ENCODE measurements around the gene ERMN.
"Not testable (repeated sequence)": the region's sequence is repeated elsewhere in the genome, so short reads cannot be mapped to it uniquely, and the experiment has no call there.

The ERMN gene

DNA sequence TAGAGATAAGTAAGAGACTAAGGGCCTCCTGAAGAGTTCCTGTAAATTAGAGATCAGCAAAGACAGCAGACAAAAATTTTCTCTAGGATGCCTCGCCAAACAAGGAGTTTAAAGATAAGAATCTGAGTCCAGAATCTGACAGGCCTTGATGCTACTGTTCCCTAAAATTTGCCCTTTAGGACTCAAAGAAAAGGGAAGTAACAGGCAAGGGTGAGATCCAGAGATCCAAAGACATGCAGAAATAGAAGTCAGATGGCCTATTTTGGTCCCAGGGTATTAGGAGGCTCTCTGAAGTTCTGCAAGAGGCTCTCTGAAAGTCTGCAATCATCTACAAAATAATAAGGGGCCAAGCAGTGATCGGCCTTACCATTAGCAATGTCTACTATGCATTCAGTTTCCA is 35.1 kb downstream of the ERMN start:
- DNase-seq: no peak

DNA sequence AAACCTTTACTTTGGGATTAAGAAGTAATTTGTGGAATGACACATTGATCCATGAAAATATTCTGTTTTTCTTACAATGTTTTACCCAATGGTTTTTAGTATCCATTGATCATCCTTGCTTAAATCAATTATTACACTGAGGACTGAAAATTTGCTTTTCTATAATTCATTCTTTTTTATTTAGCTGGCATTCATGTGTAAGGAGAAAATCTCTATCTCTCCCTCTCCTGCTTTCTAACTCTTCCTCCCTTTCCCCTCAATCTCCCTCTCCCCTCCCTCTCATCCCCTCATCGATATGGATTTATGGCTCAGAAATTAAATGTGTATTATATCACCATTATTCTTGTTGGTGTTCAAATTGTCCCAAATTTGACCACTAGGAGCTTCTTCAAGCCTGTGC is 38.5 kb downstream of the ERMN start:
- DNase-seq: no peak

DNA sequence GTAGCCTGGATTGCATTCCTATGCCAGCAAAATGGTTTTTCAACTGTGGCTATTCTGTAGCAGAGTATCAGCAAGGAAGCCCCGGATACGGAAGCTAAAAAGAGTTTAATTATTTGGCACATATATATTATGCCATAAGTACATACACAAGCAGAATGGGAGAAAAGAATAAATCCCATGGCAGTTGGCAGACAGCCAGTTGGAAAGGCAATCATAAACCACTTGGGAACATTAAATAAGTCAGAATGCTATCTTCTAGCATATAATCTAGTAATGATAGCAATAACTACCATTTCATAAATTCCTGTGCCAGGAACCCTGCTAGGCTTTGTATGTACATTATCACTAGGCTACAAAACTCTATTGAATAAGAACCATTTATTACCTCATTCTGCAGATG is 42.2 kb downstream of the ERMN start:
- DNase-seq: no peak

DNA sequence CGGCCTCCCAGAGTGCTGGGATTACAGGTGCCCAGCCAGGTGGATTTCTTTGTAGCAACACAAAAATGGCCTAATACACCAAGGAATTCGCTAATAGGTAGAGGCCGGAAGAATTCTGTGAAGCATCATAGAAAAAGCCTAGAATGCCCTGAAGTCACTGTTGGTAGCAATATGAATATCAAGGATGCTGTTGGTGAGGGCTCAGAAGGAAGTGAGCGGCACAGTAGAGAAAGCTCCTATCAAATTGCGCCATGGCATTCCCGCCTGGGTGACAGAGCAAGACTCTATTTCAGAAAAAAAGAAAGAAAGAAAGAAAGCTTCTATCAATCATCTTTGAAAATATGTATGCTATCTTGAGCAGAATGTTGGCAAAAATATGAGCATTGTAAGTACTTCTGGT is 44.3 kb downstream of the ERMN start:
- no peak for DNase-seq

DNA sequence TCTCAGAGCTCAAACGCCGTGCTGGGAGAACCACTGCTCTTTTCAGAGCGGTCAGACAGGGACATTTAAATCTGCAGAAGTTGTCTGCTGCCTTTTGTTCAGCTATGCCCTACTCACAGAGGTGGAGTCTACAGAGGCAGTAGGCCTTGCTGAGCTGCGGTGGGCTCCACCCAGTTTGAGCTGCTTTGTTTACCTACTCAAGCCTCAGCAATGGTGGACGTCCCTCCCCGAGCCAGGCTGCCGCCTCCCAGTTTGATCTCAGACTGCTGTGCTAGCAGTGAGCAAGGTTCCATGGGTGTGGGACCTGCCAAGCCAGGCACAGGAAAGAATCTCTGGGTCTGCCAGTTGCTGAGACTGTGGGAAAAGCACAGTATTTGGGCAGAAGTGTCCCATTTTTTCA is 46.3 kb downstream of the ERMN start:
- DNase-seq: not testable (repeated sequence)

DNA sequence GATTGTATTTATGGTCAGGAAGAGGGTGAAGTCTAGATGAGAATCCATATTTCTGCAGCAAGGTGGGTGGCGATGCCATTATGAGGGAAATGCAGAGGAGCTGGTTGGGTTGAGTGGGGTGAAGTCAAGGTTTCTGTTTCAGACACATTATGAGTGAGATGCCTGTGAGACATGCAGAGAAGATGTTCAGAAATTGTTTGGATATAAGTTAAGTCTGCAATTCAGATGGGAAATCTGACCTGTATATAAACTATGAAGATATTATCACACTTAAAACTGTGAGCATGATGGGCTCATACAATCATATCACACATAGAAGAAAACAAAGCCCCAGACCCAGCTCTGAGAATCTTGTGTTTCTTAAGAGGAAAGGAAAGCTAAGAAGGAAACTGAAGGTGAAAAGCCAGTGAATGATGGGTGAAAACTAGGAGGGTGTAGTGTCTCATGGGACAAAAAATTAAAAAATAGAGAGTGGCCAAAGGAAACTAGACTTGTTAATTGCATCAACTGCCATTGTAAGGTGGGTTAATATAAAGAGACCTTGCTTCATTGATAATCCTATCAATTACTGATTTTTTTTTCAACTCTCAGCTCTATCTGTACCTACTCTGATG is 53.9 kb downstream of the ERMN start:
- DNase-seq: no peak

DNA sequence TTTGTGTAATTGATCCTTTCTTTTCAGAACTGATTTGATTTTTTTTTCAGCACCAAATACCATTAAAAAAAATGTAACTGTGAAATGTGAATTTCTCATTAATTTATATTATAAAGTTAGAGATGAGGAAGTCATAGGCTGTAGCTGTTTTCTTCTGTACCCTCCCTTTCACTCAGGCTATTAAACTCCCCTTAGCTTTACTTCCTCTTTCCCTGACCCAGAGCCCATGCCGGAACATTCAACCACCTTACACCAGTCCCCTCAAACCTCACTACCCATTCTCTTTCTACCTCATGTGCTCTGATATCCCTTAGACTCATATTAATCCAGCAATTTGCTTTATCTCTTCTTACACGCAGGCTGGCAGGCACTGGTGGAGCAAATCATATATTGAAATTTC is 55.7 kb downstream of the ERMN start:
- DNase-seq: no peak

DNA sequence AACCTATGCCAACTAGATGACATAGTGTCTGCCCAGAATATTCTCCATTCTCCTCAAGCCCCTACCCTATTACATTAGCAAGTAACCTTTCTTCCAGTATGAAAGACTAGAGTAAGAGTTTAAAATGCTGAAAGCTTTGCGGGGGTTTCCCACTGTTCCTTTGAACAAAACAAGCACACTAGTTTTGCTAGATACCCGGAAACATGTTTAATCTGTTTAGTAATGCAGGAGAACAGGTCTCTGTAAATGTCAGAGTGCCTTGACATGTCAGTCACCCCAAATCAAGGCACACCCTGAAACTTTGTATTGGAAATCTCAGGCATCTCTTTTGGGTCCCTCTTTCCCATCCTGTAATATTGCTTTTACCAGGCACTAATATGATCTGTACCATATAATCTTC is 56.6 kb downstream of the ERMN start:
- DNase-seq: no peak
